GM10266 (cell line): ENCODE data around the gene RAB44.

Experiments used
- DNase-seq: peaks from one replicate; pipeline ENCODE4 v3.0.0; 2012; ENCODE audit errors: extremely low spot score
- CTCF ChIP-seq: IDR thresholded peaks from 2 replicates; pipeline ENCODE4 v1.5.1; 2012; ENCODE audit warnings: mild to moderate bottlenecking, low read depth; ENCODE audit not compliant: control insufficient read depth, insufficient read depth; ENCODE audit errors: missing control alignments

Gene RAB44

GRCh38 chr6:36728289-36729160 is 30.9 kb downstream of the RAB44 start:
- no peak for TF ChIP-seq CTCF

GRCh38 chr6:36729161-36729524 is 31.5 kb downstream of the RAB44 start:
- no peak for DNase-seq
- no peak for TF ChIP-seq CTCF

More at GRCh38 chr6:36728289-36729160, 30.9 kb downstream of the RAB44 start:
- DNase-seq = no peak

GRCh38 chr6:36730424-36731380 is 33.1 kb downstream of the RAB44 start:
- TF ChIP-seq CTCF = no peak
- DNase-seq = no peak

- no peak for DNase-seq
- TF ChIP-seq CTCF = no peak
Measured at GRCh38 chr6:36731622-36732310, 34.1 kb downstream of the RAB44 start.

GRCh38 chr6:36733300-36733699 is 35.7 kb downstream of the RAB44 start:
- TF ChIP-seq CTCF = no peak
- DNase-seq = no peak

GRCh38 chr6:36734486-36735060 is 36.9 kb downstream of the RAB44 start:
- no peak for DNase-seq
- TF ChIP-seq CTCF = no peak
